Gastrocnemius medialis (tissue), 4 donors: ENCODE data around the gene SULT4A1. TPM values are rescaled to one million over a fixed set of nuclear protein-coding genes. Genes with fewer than 3 reads are reported as not detected.

Source experiments
- ATAC-seq, 2 donors: fragments of 150-250 bp; one replicate each; pipeline ENCODE4 v1.9.1; 2016
- DNase-seq, 2 donors: peaks; one replicate each; pipeline ENCODE4 v3.0.0-alpha.2; 2019
- H3K27ac ChIP-seq, 4 donors: fragments of 200-600 bp; sonication (generic); 1 replicate in 1 of 4; 2 replicates in 3 of 4; pipeline ENCODE4 v1.5.1; 2016 to 2018; ENCODE audit warnings: mild to moderate bottlenecking in 2 of 4, moderate library complexity in 1 of 4
- H3K27me3 ChIP-seq, 3 donors: fragments of 200-600 bp; sonication (generic) in 2 of 3; 1 replicate in 1 of 3; 2 replicates in 2 of 3; pipeline versions ENCODE4 v1.5.1 to v1.6.0; 2016 to 2019; ENCODE audit warnings: mild to moderate bottlenecking in 1 of 3, moderate library complexity in 1 of 3
- H3K36me3 ChIP-seq, 2 donors: fragments of 200-600 bp; sonication (generic) in 1 of 2; one replicate each; pipeline ENCODE4 v1.5.1; 2017 to 2018
- H3K4me1 ChIP-seq, 2 donors: fragments of 200-600 bp; sonication (generic) in 1 of 2; one replicate each; pipeline ENCODE4 v1.5.1; 2016 to 2017; ENCODE audit warnings: mild to moderate bottlenecking in 2 of 2
- H3K4me3 ChIP-seq, 4 donors: fragments of 200-600 bp; sonication (generic) in 3 of 4; 1 replicate in 1 of 4; 2 replicates in 3 of 4; pipeline ENCODE4 v1.5.1; 2016 to 2019; ENCODE audit warnings: mild to moderate bottlenecking in 2 of 4
- H3K9me3 ChIP-seq, 3 donors: fragments of 200-600 bp; sonication (generic) in 2 of 3; 1 replicate in 1 of 3; 2 replicates in 2 of 3; pipeline ENCODE4 v1.5.1; 2016 to 2019
- CTCF ChIP-seq, 5 experiments: fragments of 450-650 bp in 3 of 5; fragments of 200-600 bp in 2 of 5; sonication (generic) in 2 of 5; IDR thresholded peaks in 4 of 5; conservative IDR thresholded peaks in 1 of 5; 1 replicate in 4 of 5; 2 replicates in 1 of 5; pipeline ENCODE4 v1.5.1; 2016 to 2019; ENCODE audit warnings: antibody characterized with exemption in 5 of 5, mild to moderate bottlenecking in 3 of 5, moderate library complexity in 3 of 5
- POLR2A ChIP-seq, 2 donors: fragments of 450-650 bp; IDR thresholded peaks; one replicate each; pipeline ENCODE4 v1.6.1; 2017; ENCODE audit warnings: antibody characterized with exemption in 2 of 2, mild to moderate bottlenecking in 2 of 2, moderate library complexity in 2 of 2
- in situ Hi-C, 4 donors: fragments of 200-750 bp; cut with MboI; loops; one replicate each; pipeline versions ENCODE4 v1.15.0 to v1.8.0; 2017; ENCODE audit warnings: low sequenced_read_pairs in 4 of 4
- intact Hi-C: fragments of 100-400 bp; cut with DNase I; formaldehyde crosslinking; loops from one replicate; pipeline ENCODE4 v1.15.1; 2023; ENCODE audit warnings: low total_unique reads
- total RNA-seq, 4 donors: library from RNA; depleted of rRNA; stranded (reverse); fragments of >200 nt; gene quantifications; one replicate each; pipeline versions ENCODE4 v1.1.0 to v1.2.3, GENCODE V29; 2016

Gene SULT4A1
- total RNA-seq, 4 donors from 2014 or later: not detected

- Histone ChIP-seq H3K4me1 (no peaks in the 10 kb centered on the region), H3K27ac (no peak overlapping the region), H3K4me3 (no peak overlapping the region), H3K9me3 (no peaks in the 10 kb centered on the region), H3K36me3 (no peaks in the 10 kb centered on the region), H3K27me3 (peaks cover 0 to 17% (median 7%) of the 10 kb centered on the region in 3 donors)
- TF ChIP-seq CTCF (IDR thresholded peaks at IDR 0.05 in 4 of 5, conservative IDR thresholded peaks at IDR 0.05 in 1 of 5): no peak
- no peak for TF ChIP-seq POLR2A (IDR thresholded peaks at IDR 0.05)
- in situ Hi-C loops: loop anchor here in 1 of 4 donors (25.0 kb wide), 1 partner anchor 460 kb away; no protein-coding TSS in a partner anchor
- ATAC-seq (no peak), DNase-seq (peak in 1 of 2 donors; percentile 5)
- intact Hi-C loops: loop anchor here (1.0 kb wide), 1 partner anchor 19 kb away; no protein-coding TSS in a partner anchor
These were observed 14.7 kb downstream of the SULT4A1 start for GRCh38 chr22:43847376-43848289.

DNA sequence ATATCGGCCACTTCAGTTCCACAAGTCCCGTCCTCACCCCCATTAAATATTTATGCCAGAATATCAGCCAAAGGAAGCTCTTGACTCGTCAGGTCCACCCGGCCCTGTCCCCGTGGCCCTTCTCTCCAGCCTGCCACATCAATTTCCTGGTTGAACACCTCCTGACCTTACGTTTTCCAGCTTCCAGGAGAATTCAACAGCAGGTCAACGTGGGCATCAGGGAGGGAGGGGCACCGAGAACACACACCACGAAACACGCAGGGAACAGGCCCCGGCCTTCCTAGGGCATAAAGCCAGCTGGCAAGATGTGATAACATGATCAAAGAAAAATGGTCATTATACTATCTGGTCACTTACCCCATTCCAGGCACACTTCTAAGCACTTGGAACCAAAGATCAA lies 15.3 kb downstream of the SULT4A1 start:
- TF ChIP-seq POLR2A (IDR thresholded peaks at IDR 0.05) (no peak), CTCF (IDR thresholded peaks at IDR 0.05 in 4 of 5, conservative IDR thresholded peaks at IDR 0.05 in 1 of 5) (no peak)
- DNase-seq: no peak
- no peak for ATAC-seq
- no peaks in the 10 kb centered on the region for H3K36me3 ChIP-seq
- in situ Hi-C loops (loop anchor here in 1 of 4 donors (25.0 kb wide), 1 partner anchor 460 kb away; no protein-coding TSS in a partner anchor), intact Hi-C loops (no loop called here)
- no peak overlapping the region for H3K27ac ChIP-seq
- no peaks in the 10 kb centered on the region for H3K4me1 ChIP-seq
- peaks cover 0 to 10% (median 7%) of the 10 kb centered on the region in 3 donors for H3K27me3 ChIP-seq
- H3K9me3 ChIP-seq: no peaks in the 10 kb centered on the region
- H3K4me3 ChIP-seq: no peak overlapping the region

DNA sequence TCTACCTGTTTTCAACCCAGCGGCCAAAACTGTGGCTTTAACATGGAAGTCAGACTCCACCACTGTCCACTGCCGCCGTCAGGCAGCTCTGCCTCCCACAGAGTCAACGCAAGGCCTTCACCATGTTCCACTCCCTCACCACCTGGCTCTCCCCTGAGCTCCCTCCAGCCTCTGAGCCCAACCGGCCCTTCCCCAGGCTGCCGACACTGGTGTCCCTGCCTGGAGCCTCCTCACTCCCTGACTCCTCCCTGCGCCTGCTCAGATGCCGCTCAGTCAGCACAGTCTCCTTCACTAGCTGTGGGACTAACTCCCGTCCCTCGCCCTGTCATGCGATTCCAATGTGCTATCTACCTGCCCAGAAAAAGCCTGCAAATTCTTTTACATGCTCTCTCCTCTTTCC lies 16.3 kb downstream of the SULT4A1 start:
- no peaks in the 10 kb centered on the region for H3K36me3 ChIP-seq
- TF ChIP-seq CTCF (IDR thresholded peaks at IDR 0.05 in 4 of 5, conservative IDR thresholded peaks at IDR 0.05 in 1 of 5) (no peak), POLR2A (IDR thresholded peaks at IDR 0.05) (no peak)
- peaks cover 0 to 10% (median 4%) of the 10 kb centered on the region in 3 donors for H3K27me3 ChIP-seq
- no peaks in the 10 kb centered on the region for H3K9me3 ChIP-seq
- H3K4me1 ChIP-seq: no peaks in the 10 kb centered on the region
- in situ Hi-C loops: loop anchor here in 1 of 4 donors (25.0 kb wide), 1 partner anchor 459 kb away; no protein-coding TSS in a partner anchor
- no peak overlapping the region for H3K27ac ChIP-seq
- DNase-seq: peak in 1 of 2 donors; percentile 9
- no peak overlapping the region for H3K4me3 ChIP-seq
- intact Hi-C loops: no loop called here
- ATAC-seq: no peak

DNA sequence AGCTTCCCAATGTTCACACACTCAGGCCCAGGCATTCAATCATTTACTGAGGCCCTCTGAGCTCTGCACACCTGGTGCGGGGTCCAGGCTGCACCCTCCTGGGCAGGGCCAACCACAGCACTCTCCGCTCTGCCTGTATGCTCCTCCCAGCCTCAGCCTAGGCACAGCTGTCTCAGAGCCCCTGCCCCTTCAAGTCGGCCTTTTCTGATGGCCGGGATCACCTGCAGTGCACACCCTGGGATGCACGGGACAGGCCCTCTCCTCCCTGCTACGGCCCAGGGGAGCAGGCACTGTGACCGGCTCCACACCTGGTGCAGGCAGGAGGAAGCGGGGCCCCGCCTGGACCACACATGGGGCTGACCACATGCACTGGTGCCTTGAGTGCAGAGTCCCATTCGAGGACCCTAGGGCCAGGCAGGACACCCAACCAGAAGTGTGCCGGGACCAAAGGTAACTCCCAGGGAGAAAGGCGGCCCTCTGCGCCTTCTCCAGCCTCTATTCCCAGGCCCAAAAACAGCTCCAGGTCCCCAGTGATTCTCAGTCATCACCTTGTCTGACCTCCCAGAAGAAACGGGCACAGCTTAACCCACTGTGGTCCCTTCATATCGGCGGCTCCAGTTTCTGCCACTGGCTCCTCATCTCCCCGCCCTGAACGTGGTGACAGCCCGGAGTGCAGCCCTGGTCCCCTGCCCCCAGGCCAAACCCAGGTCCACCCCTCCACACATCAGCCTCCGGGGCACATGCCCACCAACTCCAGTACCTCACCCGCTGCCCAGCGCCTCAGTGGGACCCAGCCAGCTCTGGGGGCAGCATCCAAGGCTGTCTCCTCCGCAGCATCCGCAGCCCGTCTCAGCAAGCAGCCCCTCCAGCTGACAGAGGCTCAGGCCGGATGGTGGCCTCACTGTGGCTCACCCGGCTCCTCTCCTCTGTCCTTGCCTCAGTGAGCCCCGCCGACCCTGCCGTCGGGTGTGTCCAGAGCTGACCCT lies 17.5 kb downstream of the SULT4A1 start:
- Histone ChIP-seq H3K4me1 (no peaks in the 10 kb centered on the region), H3K36me3 (no peaks in the 10 kb centered on the region), H3K27ac (no peak overlapping the region), H3K4me3 (no peak overlapping the region), H3K9me3 (no peaks in the 10 kb centered on the region), H3K27me3 (peaks cover 0 to 3% (median 0%) of the 10 kb centered on the region in 3 donors)
- in situ Hi-C loops (loop anchor here in 1 of 4 donors (25.0 kb wide), 1 partner anchor 458 kb away; no protein-coding TSS in a partner anchor), intact Hi-C loops (no loop called here)
- peak in 1 of 2 donors; percentile 9 for DNase-seq
- TF ChIP-seq POLR2A (IDR thresholded peaks at IDR 0.05): no peak
- no peak for TF ChIP-seq CTCF (IDR thresholded peaks at IDR 0.05 in 4 of 5, conservative IDR thresholded peaks at IDR 0.05 in 1 of 5)
- ATAC-seq: no peak
